ENCODE data around the gene ASPSCR1. TPM values are rescaled to one million over a fixed set of nuclear protein-coding genes. Genes with fewer than 3 reads are reported as not detected.

ASPSCR1 gene
- total and polyA plus RNA-seq, 10 of the 15 experiments (the other 5 are each of a cell fraction or from before 2014, with no cell fraction given): 1.5 to 48.4 (median 25.4) TPM

- Histone ChIP-seq H3K27me3 (replicated peaks in 1 of 2; ENCODE audit: control insufficient read depth in 2 of 2, insufficient read depth in 2 of 2, low read length in 1 of 2) (no peaks in the 10 kb centered on the region), H3K4me1 (ENCODE audit: control insufficient read depth, insufficient read depth, low read length) (peaks cover under 1% of the 10 kb centered on the region), H3K27ac (ENCODE audit: control insufficient read depth, insufficient read depth) (no peak overlapping the region), H3K4me2 (ENCODE audit: control insufficient read depth, insufficient read depth) (no peak overlapping the region), H2AFZ (ENCODE audit: control insufficient read depth, low read depth, low read length) (no peak overlapping the region), H3K36me3 (ENCODE audit: control insufficient read depth in 2 of 2, insufficient read depth in 2 of 2, low read length in 1 of 2) (no peaks in the 10 kb centered on the region), H4K20me1 (ENCODE audit: control insufficient read depth, insufficient read depth) (no peaks in the 10 kb centered on the region), H3K79me2 (ENCODE audit: control insufficient read depth, insufficient read depth, low read length) (peaks cover 10% of the 10 kb centered on the region), H3K9ac (ENCODE audit: control insufficient read depth, insufficient read depth, low read length) (no peak overlapping the region), H3K4me3 (no peak overlapping the region), H3K9me3 (replicated peaks; ENCODE audit: control insufficient read depth, insufficient read depth, low read length) (no peaks in the 10 kb centered on the region)
- no peak for ATAC-seq
- ChIA-PET CTCF (no interaction called here), SMC1A (ENCODE audit: uncharacterized antibody, unreplicated experiment) (no interaction called here), POLR2A (interaction anchor here (1.0 kb wide), 1 partner anchor 10 kb away, joined by 3 read pairs; the partner anchor contains the start of gene DCXR), RAD21 (ENCODE audit: unreplicated experiment) (no interaction called here)
- 91% methylated on average over 24 of the region's 25 CpGs for WGBS (ENCODE audit: insufficient coverage, insufficient replicate concordance, low lambda C conversion rate, missing lambda C conversion rate)
- TF ChIP-seq NFIC (IDR thresholded peaks at IDR 0.05; ENCODE audit: low read depth, low read length) (no peak), RFX5 (IDR thresholded peaks at IDR 0.05; ENCODE audit: low read depth, low read length) (no peak), ZNF217 (IDR thresholded peaks at IDR 0.05) (no peak), CTCF (IDR thresholded peaks at IDR 0.05 in 2 of 3, conservative IDR thresholded peaks at IDR 0.05 in 1 of 3; ENCODE audit: control insufficient read depth in 2 of 3, extremely low read depth in 1 of 3, insufficient read depth in 1 of 3, low read depth in 3 of 3, low read length in 3 of 3) (no peak), BACH1 (IDR thresholded peaks at IDR 0.05; ENCODE audit: borderline replicate concordance) (no peak), BCL3 (IDR thresholded peaks at IDR 0.05; ENCODE audit: borderline replicate concordance, insufficient read depth, low read depth, low read length, poor library complexity, severe bottlenecking) (no peak), LARP7 (IDR thresholded peaks at IDR 0.05) (no peak), EED (IDR thresholded peaks at IDR 0.05; ENCODE audit: low read depth) (no peak), ZNF24 (IDR thresholded peaks at IDR 0.05) (no peak), IKZF2 (IDR thresholded peaks at IDR 0.05) (no peak), ZZZ3 (IDR thresholded peaks at IDR 0.05; ENCODE audit: control insufficient read depth, insufficient read length, low read depth) (no peak)
- intact Hi-C loops (cut with micrococcal nuclease; ENCODE audit: unreplicated experiment): no loop called here
- no peak for FAIRE-seq
- in situ Hi-C loops (cut with MboI): no loop called here
- no peak for DNase-seq (ENCODE audit: low read depth, low spot score)
- no TSS peak for BruUV-seq (replicated peaks)
Measured at GRCh38 chr17:82047914-82048570, 70.6 kb downstream of the ASPSCR1 start.
